Trophoblast cell (in vitro differentiated cells and primary cell): ENCODE data around the gene DDIT4.
"Not testable (repeated sequence)": the region's sequence is repeated elsewhere in the genome, so short reads cannot be mapped to it uniquely, and the experiment has no call there.

Experiments used
- DNase-seq, 2 donors: peaks; one replicate each; pipeline ENCODE4 v3.0.0-alpha.2; 2016
- H2AFZ ChIP-seq: 2 replicates; pipeline ENCODE4 v1.6.1; 2013; ENCODE audit warnings: low read length, moderate library complexity, mild to moderate bottlenecking; ENCODE audit not compliant: insufficient read depth, poor library complexity
- H2AK5ac ChIP-seq: 2 replicates; pipeline ENCODE4 v1.6.1; 2013; ENCODE audit warnings: mild to moderate bottlenecking, low read length
- H2BK120ac ChIP-seq: 2 replicates; pipeline ENCODE4 v1.6.1; 2013; ENCODE audit warnings: low read length, mild to moderate bottlenecking, moderate library complexity; ENCODE audit not compliant: insufficient read depth, poor library complexity
- H2BK12ac ChIP-seq: 2 replicates; pipeline ENCODE4 v1.6.1; 2013; ENCODE audit warnings: mild to moderate bottlenecking, low read length, moderate library complexity
- H2BK5ac ChIP-seq: 2 replicates; pipeline ENCODE4 v1.6.1; 2013; ENCODE audit warnings: low read length, low read depth, moderate library complexity, mild to moderate bottlenecking; ENCODE audit not compliant: poor library complexity
- H3K14ac ChIP-seq: 2 replicates; pipeline ENCODE4 v1.6.1; 2013; ENCODE audit warnings: mild to moderate bottlenecking, low read length
- H3K18ac ChIP-seq: 2 replicates; pipeline ENCODE4 v1.6.1; 2013; ENCODE audit warnings: mild to moderate bottlenecking, low read length
- H3K23ac ChIP-seq: 2 replicates; pipeline ENCODE4 v1.6.1; 2013; ENCODE audit warnings: low read length
- H3K27ac ChIP-seq: 2 replicates; pipeline ENCODE4 v1.5.1; 2013; ENCODE audit warnings: low read depth, mild to moderate bottlenecking, inconsistent platforms, low read length, moderate library complexity
- H3K27me3 ChIP-seq: 2 replicates; pipeline ENCODE4 v1.6.1; 2013; ENCODE audit warnings: inconsistent platforms, mild to moderate bottlenecking, low read length, moderate library complexity; ENCODE audit not compliant: insufficient read depth
- H3K36me3 ChIP-seq, 2 experiments: 1 replicate in 1 of 2; 2 replicates in 1 of 2; pipeline ENCODE4 v1.6.1; 2013; ENCODE audit warnings: low read length in 2 of 2, mild to moderate bottlenecking in 2 of 2, moderate library complexity in 1 of 2; ENCODE audit not compliant: insufficient read depth in 2 of 2, control insufficient read depth in 1 of 2
- H3K4ac ChIP-seq: 2 replicates; pipeline ENCODE4 v1.6.1; 2013; ENCODE audit warnings: low read depth, mild to moderate bottlenecking, low read length, moderate library complexity
- H3K4me1 ChIP-seq, 2 experiments: 1 replicate in 1 of 2; 2 replicates in 1 of 2; pipeline ENCODE4 v1.6.1; 2013; ENCODE audit warnings: low read length in 2 of 2, mild to moderate bottlenecking in 2 of 2, moderate library complexity in 1 of 2; ENCODE audit not compliant: insufficient read depth in 2 of 2, control insufficient read depth in 1 of 2
- H3K4me2 ChIP-seq: 2 replicates; pipeline ENCODE4 v1.6.1; 2013; ENCODE audit warnings: inconsistent platforms, mild to moderate bottlenecking, low read length, moderate library complexity
- H3K4me3 ChIP-seq: 2 replicates; pipeline ENCODE4 v1.5.1; 2013; ENCODE audit warnings: mild to moderate bottlenecking, low read depth, low read length, inconsistent platforms
- H3K79me1 ChIP-seq: one replicate; pipeline ENCODE4 v1.6.1; 2013; ENCODE audit warnings: low read length
- H3K79me2 ChIP-seq: 2 replicates; pipeline ENCODE4 v1.6.1; 2013; ENCODE audit warnings: low read length, mild to moderate bottlenecking; ENCODE audit not compliant: control insufficient read depth, insufficient read depth, poor library complexity
- H3K9ac ChIP-seq: 2 replicates; pipeline ENCODE4 v1.6.1; 2013; ENCODE audit warnings: mild to moderate bottlenecking, low read length
- H3K9me3 ChIP-seq: 2 replicates; pipeline ENCODE4 v1.6.1; 2013; ENCODE audit warnings: low read depth, mild to moderate bottlenecking, control low read depth, inconsistent platforms, low read length; ENCODE audit not compliant: insufficient read depth
- H4K12ac ChIP-seq: 2 replicates; pipeline ENCODE4 v1.6.1; 2013; ENCODE audit warnings: low read depth, mild to moderate bottlenecking, low read length, moderate library complexity
- H4K8ac ChIP-seq: 2 replicates; pipeline ENCODE4 v1.6.1; 2013; ENCODE audit warnings: low read depth, mild to moderate bottlenecking, low read length, moderate library complexity
- H4K91ac ChIP-seq: one replicate; pipeline ENCODE4 v1.6.1; 2013; ENCODE audit warnings: low read depth, mild to moderate bottlenecking, low read length, moderate library complexity
- WGBS: extraction: QIAGEN DNeasy Blood & Tissue Kit; methylation state at CpG from one replicate; pipeline ENCODE4 v1.1.7; 2013; ENCODE audit warnings: missing lambda C conversion rate; ENCODE audit not compliant: insufficient read length, insufficient coverage; ENCODE audit errors: extremely low coverage; 5-methylcytosine and 5-hydroxymethylcytosine counted together

The DDIT4 gene

DNA sequence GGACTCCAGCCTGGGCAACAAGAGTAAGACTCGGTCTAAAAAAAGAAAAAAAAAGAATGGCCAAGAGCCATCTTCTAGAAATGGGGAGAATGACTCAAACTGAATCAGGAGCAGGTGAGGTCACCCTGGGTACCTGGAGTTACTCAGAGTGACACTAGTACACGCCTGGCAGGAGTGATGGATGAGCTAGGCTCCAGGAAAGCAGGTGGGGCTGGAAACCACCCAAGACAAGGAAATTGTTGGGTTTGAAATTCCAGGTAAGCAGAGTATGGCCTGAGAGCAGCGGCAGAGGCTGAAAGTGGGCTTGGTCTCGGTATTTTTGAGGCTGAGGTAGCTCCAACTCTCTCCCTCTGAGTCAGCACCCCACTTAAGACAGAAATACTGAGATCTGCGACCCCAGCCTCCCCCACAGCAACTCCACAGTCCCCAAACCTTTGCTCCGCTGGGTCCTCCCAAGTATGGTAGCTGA is 18.5 kb downstream of the DDIT4 start:
- Histone ChIP-seq H3K27ac (peak overlapping the region; percentile 86), H3K79me2 (no peaks in the 10 kb centered on the region), H2BK120ac (peak overlapping the region; percentile 74), H3K79me1 (peaks cover 17% of the 10 kb centered on the region), H3K36me3 (no peaks in the 10 kb centered on the region), H2AFZ (peak overlapping the region; percentile 15), H3K9ac (no peak overlapping the region), H3K27me3 (no peaks in the 10 kb centered on the region), H4K91ac (peak overlapping the region; percentile 89), H4K8ac (peak overlapping the region; percentile 34), H3K4me2 (no peak overlapping the region), H2BK5ac (peak overlapping the region; percentile 69), H2AK5ac (peak overlapping the region; percentile 38), H3K4me3 (no peak overlapping the region), H3K9me3 (no peaks in the 10 kb centered on the region), H2BK12ac (peak overlapping the region; percentile 83), H3K18ac (peak overlapping the region; percentile 18), H4K12ac (no peak overlapping the region), H3K14ac (peak overlapping the region; percentile 68), H3K4ac (peak overlapping the region; percentile 41), H3K4me1 (peaks cover 20 to 21% of the 10 kb centered on the region in 2 experiments), H3K23ac (no peak overlapping the region)
- WGBS: no CpG with 5 or more reads among the region's 6 CpGs
- DNase-seq: no peak

DNA sequence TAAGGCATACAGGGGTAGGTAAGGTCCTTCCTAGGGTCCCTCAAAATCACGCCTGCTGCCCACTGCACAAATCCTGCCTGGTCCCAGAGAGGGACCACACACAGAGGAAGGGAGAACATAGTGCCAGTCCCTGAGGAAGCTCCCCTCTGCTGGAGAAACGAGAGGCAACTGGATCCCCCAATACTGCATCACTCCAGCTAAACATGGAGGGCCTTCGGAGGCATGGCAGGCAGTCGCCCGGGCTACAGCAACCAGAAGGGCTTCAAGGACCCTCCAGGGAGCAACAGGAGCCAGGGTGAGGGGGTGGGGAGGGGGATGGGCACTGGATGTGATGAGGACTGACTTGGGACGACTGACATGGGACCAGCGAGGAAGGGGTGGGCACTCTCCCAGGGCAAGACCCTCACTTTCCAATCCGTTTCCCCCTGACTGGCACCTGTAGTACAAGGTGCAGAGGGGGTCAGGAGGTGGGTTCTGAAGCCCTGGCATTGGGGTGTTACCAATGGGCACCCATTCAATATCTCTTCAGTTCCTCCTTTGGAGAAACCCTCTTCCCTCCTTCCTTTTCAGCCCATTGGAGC is 21.7 kb downstream of the DDIT4 start:
- peak overlapping the region; percentile 42 for H2BK120ac ChIP-seq
- no peak overlapping the region for H3K23ac ChIP-seq
- H2AK5ac ChIP-seq: peak overlapping the region; percentile 31
- DNase-seq: no peak
- peak overlapping the region; percentile 21 for H4K91ac ChIP-seq
- H2BK12ac ChIP-seq: no peak overlapping the region
- no peak overlapping the region for H4K12ac ChIP-seq
- H2BK5ac ChIP-seq: no peak overlapping the region
- peaks cover 3% of the 10 kb centered on the region for H3K79me2 ChIP-seq
- H3K14ac ChIP-seq: no peak overlapping the region
- H3K36me3 ChIP-seq: no peaks in the 10 kb centered on the region
- H3K18ac ChIP-seq: no peak overlapping the region
- H3K4ac ChIP-seq: no peak overlapping the region
- H3K27me3 ChIP-seq: no peaks in the 10 kb centered on the region
- H3K9ac ChIP-seq: no peak overlapping the region
- H3K4me3 ChIP-seq: no peak overlapping the region
- no peak overlapping the region for H4K8ac ChIP-seq
- no peak overlapping the region for H2AFZ ChIP-seq
- WGBS: no CpG with 5 or more reads among the region's 8 CpGs
- peaks cover 27 to 28% of the 10 kb centered on the region in 2 experiments for H3K4me1 ChIP-seq
- H3K9me3 ChIP-seq: no peaks in the 10 kb centered on the region
- H3K4me2 ChIP-seq: no peak overlapping the region
- H3K79me1 ChIP-seq: peaks cover 31% of the 10 kb centered on the region
- H3K27ac ChIP-seq: no peak overlapping the region

DNA sequence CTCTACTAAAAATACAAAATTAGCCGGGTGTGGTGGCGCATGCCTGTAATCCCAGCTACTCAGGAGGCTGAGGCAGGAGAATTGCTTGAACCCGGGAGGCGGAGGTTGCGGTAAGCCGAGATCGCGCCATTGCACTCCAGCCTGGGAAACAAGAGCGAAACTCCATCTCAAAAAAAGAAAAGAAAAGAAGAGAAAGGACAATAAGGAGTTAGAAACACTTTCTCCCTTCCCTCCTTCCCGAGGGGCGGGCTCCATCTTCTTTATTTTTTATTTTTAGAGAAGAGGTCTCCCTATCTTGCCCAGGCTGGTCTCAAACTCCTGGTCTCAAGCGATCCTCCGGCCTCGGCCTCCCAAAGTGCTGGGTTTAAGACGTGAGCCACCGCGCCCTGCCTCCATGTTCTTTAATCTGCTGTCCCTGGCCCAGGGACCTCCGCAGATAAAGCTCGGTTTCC is 23.1 kb downstream of the DDIT4 start:
- H2BK120ac ChIP-seq: not testable (repeated sequence)
- WGBS: no CpG with 5 or more reads among the region's 19 CpGs

DNA sequence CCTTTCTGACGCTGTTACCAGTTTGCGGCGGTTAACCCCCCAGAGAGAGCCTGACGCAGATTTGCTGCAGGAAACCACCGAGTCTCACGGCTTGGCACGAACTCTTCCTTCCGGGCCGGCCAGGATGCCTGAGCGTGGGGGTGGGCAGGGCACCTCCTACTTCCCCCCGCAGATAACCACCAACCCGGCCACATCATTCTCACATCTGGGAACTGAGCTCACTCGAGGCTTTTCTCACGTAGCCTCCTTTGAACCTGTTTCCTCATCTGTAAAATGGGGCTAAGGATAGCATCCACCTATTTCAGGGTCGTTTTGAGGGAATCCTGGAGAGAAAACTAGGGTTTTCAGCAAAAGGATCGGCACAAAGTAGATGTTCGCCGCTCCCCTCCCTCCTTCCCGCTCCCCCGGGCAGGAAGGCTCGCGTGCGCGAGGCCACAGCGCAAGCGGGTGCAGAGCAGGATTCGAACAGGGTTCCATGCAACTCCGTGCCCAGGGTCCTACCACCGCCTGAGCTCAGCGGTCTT is 23.6 kb downstream of the DDIT4 start:
- peak overlapping the region; percentile 85 for H2AK5ac ChIP-seq
- no peaks in the 10 kb centered on the region for H3K9me3 ChIP-seq
- peaks cover 3% of the 10 kb centered on the region for H3K79me2 ChIP-seq
- H3K18ac ChIP-seq: peak overlapping the region; percentile 48
- H3K4me1 ChIP-seq: peaks cover 19 to 21% of the 10 kb centered on the region in 2 experiments
- H2BK120ac ChIP-seq: peak overlapping the region; percentile 53
- H3K27me3 ChIP-seq: no peaks in the 10 kb centered on the region
- H3K79me1 ChIP-seq: peaks cover 25% of the 10 kb centered on the region
- H3K36me3 ChIP-seq: no peaks in the 10 kb centered on the region
- no CpG with 5 or more reads among the region's 30 CpGs for WGBS
- H4K12ac ChIP-seq: peak overlapping the region; percentile 54
- peak overlapping the region; percentile 83 for H4K91ac ChIP-seq
- peak overlapping the region; percentile 21 for H2BK12ac ChIP-seq
- H3K4ac ChIP-seq: peak overlapping the region; percentile 46
- peak overlapping the region; percentile 75 for H4K8ac ChIP-seq
- H2AFZ ChIP-seq: peak overlapping the region; percentile 53
- no peak overlapping the region for H3K27ac ChIP-seq
- H3K9ac ChIP-seq: peak overlapping the region; percentile 65
- H3K23ac ChIP-seq: no peak overlapping the region
- H2BK5ac ChIP-seq: peak overlapping the region; percentile 18
- H3K14ac ChIP-seq: peak overlapping the region; percentile 65
- peak overlapping the region; percentile 87 for H3K4me2 ChIP-seq
- peak overlapping the region; percentile 74 for H3K4me3 ChIP-seq
- DNase-seq: peak; percentile 57 to 66

More for the DNA sequence above, 23.1 kb downstream of the DDIT4 start:
- H3K36me3 ChIP-seq, H3K18ac ChIP-seq, H4K12ac ChIP-seq, H3K23ac ChIP-seq, H2BK5ac ChIP-seq, H3K9ac ChIP-seq, H3K27ac ChIP-seq, H3K79me2 ChIP-seq, DNase-seq, H3K9me3 ChIP-seq, H3K27me3 ChIP-seq: not testable (repeated sequence)
- peak overlapping the region; percentile 83 for H4K91ac ChIP-seq
- peak overlapping the region; percentile 12 for H3K4me3 ChIP-seq
- H2BK12ac ChIP-seq: peak overlapping the region; percentile 10
- H3K4ac ChIP-seq: peak overlapping the region; percentile 31
- peak overlapping the region; percentile 28 for H2AFZ ChIP-seq
- H4K8ac ChIP-seq: peak overlapping the region; percentile 55
- H3K14ac ChIP-seq: peak overlapping the region; percentile 21
- peak overlapping the region; percentile 85 for H2AK5ac ChIP-seq
- peaks cover 19 to 23% of the 10 kb centered on the region in 2 experiments for H3K4me1 ChIP-seq
- H3K4me2 ChIP-seq: peak overlapping the region; percentile 87
- peaks cover 25% of the 10 kb centered on the region for H3K79me1 ChIP-seq
